ENCODE results near the gene KLF3.

The KLF3 gene

GRCh38 chr4:38728631-38729141 is 64.7 kb downstream of the KLF3 start:
- H3K27me3 ChIP-seq (ENCODE audit: control insufficient read depth, insufficient read depth, low read length) = peaks cover 24% of the 10 kb centered on the region; the same call in 1 of the 2 replicates
- H3K27ac ChIP-seq (ENCODE audit: low read depth, low read length) = no peak overlapping the region
- H3K4me1 ChIP-seq (ENCODE audit: control insufficient read depth, insufficient read depth, low read length) = peaks cover 8% of the 10 kb centered on the region; the same call in 1 of the 2 replicates
- no peak overlapping the region for H3K4me3 ChIP-seq (ENCODE audit: low read depth, low read length)
- H3K9ac ChIP-seq (ENCODE audit: low read length) = no peak overlapping the region
- H3K9me3 ChIP-seq (ENCODE audit: control insufficient read depth, insufficient read depth, low read depth, low read length) = peaks cover 8% of the 10 kb centered on the region; the same call in 1 of the 2 replicates
- H3K36me3 ChIP-seq (ENCODE audit: control insufficient read depth, insufficient read depth, low read length) = no peaks in the 10 kb centered on the region

- Histone ChIP-seq H3K4me3 (ENCODE audit: low read depth, low read length) (no peak overlapping the region), H3K36me3 (ENCODE audit: control insufficient read depth, insufficient read depth, low read length) (no peaks in the 10 kb centered on the region), H3K27ac (ENCODE audit: low read depth, low read length) (no peak overlapping the region), H3K9ac (ENCODE audit: low read length) (no peak overlapping the region), H3K27me3 (ENCODE audit: control insufficient read depth, insufficient read depth, low read length) (peaks cover 17% of the 10 kb centered on the region; the same call in 1 of the 2 replicates), H3K9me3 (ENCODE audit: control insufficient read depth, insufficient read depth, low read depth, low read length) (peaks cover 13% of the 10 kb centered on the region; the same call in 1 of the 2 replicates), H3K4me1 (ENCODE audit: control insufficient read depth, insufficient read depth, low read length) (0 out of 2 replicates have a peak, but pooled peaks cover 3% of the 10 kb centered on the region)
These were observed 66.5 kb downstream of the KLF3 start for GRCh38 chr4:38730493-38730829.

GRCh38 chr4:38730830-38731646 is 67.0 kb downstream of the KLF3 start:
- no peak overlapping the region for H3K27ac ChIP-seq (ENCODE audit: low read depth, low read length)
- H3K27me3 ChIP-seq (ENCODE audit: control insufficient read depth, insufficient read depth, low read length) = peaks cover 11% of the 10 kb centered on the region; the same call in 1 of the 2 replicates
- 0 out of 2 replicates have a peak, but pooled peaks cover 3% of the 10 kb centered on the region for H3K4me1 ChIP-seq (ENCODE audit: control insufficient read depth, insufficient read depth, low read length)
- peaks cover 13% of the 10 kb centered on the region; the same call in 1 of the 2 replicates for H3K9me3 ChIP-seq (ENCODE audit: control insufficient read depth, insufficient read depth, low read depth, low read length)
- no peak overlapping the region for H3K4me3 ChIP-seq (ENCODE audit: low read depth, low read length)
- no peaks in the 10 kb centered on the region for H3K36me3 ChIP-seq (ENCODE audit: control insufficient read depth, insufficient read depth, low read length)
- no peak overlapping the region for H3K9ac ChIP-seq (ENCODE audit: low read length)

GRCh38 chr4:38733663-38734062 is 69.7 kb downstream of the KLF3 start:
- Histone ChIP-seq H3K4me1 (ENCODE audit: control insufficient read depth, insufficient read depth, low read length) (0 out of 2 replicates have a peak, but pooled peaks cover 1% of the 10 kb centered on the region), H3K27me3 (ENCODE audit: control insufficient read depth, insufficient read depth, low read length) (no peaks in the 10 kb centered on the region), H3K36me3 (ENCODE audit: control insufficient read depth, insufficient read depth, low read length) (no peaks in the 10 kb centered on the region), H3K9me3 (ENCODE audit: control insufficient read depth, insufficient read depth, low read depth, low read length) (peaks cover 13% of the 10 kb centered on the region; the same call in 1 of the 2 replicates), H3K4me3 (ENCODE audit: low read depth, low read length) (no peak overlapping the region), H3K9ac (ENCODE audit: low read length) (no peak overlapping the region), H3K27ac (ENCODE audit: low read depth, low read length) (no peak overlapping the region)

GRCh38 chr4:38734446-38734845 is 70.4 kb downstream of the KLF3 start:
- Histone ChIP-seq H3K4me3 (ENCODE audit: low read depth, low read length) (no peak overlapping the region), H3K27ac (ENCODE audit: low read depth, low read length) (no peak overlapping the region), H3K36me3 (ENCODE audit: control insufficient read depth, insufficient read depth, low read length) (no peaks in the 10 kb centered on the region), H3K9me3 (ENCODE audit: control insufficient read depth, insufficient read depth, low read depth, low read length) (peaks cover 13% of the 10 kb centered on the region; the same call in 1 of the 2 replicates), H3K9ac (ENCODE audit: low read length) (no peak overlapping the region), H3K4me1 (ENCODE audit: control insufficient read depth, insufficient read depth, low read length) (no peaks in the 10 kb centered on the region), H3K27me3 (ENCODE audit: control insufficient read depth, insufficient read depth, low read length) (no peaks in the 10 kb centered on the region)

GRCh38 chr4:38734911-38735310 is 70.9 kb downstream of the KLF3 start:
- no peaks in the 10 kb centered on the region for H3K36me3 ChIP-seq (ENCODE audit: control insufficient read depth, insufficient read depth, low read length)

GRCh38 chr4:38735870-38736269 is 71.9 kb downstream of the KLF3 start:
- Histone ChIP-seq H3K9ac (ENCODE audit: low read length) (no peak overlapping the region), H3K4me3 (ENCODE audit: low read depth, low read length) (no peak overlapping the region), H3K36me3 (ENCODE audit: control insufficient read depth, insufficient read depth, low read length) (no peaks in the 10 kb centered on the region), H3K4me1 (ENCODE audit: control insufficient read depth, insufficient read depth, low read length) (no peaks in the 10 kb centered on the region), H3K27me3 (ENCODE audit: control insufficient read depth, insufficient read depth, low read length) (no peaks in the 10 kb centered on the region), H3K9me3 (ENCODE audit: control insufficient read depth, insufficient read depth, low read depth, low read length) (peaks cover 13% of the 10 kb centered on the region; the same call in 1 of the 2 replicates), H3K27ac (ENCODE audit: low read depth, low read length) (no peak overlapping the region)

More at GRCh38 chr4:38734911-38735310, 70.9 kb downstream of the KLF3 start:
- no peaks in the 10 kb centered on the region for H3K4me1 ChIP-seq (ENCODE audit: control insufficient read depth, insufficient read depth, low read length)
- no peak overlapping the region for H3K27ac ChIP-seq (ENCODE audit: low read depth, low read length)
- H3K9me3 ChIP-seq (ENCODE audit: control insufficient read depth, insufficient read depth, low read depth, low read length) = peaks cover 13% of the 10 kb centered on the region; the same call in 1 of the 2 replicates
- H3K9ac ChIP-seq (ENCODE audit: low read length) = no peak overlapping the region
- H3K27me3 ChIP-seq (ENCODE audit: control insufficient read depth, insufficient read depth, low read length) = no peaks in the 10 kb centered on the region
- H3K4me3 ChIP-seq (ENCODE audit: low read depth, low read length) = no peak overlapping the region

- 0 out of 2 replicates have a peak, but pooled peaks cover under 1% of the 10 kb centered on the region for H3K9me3 ChIP-seq (ENCODE audit: control insufficient read depth, insufficient read depth, low read depth, low read length)
- no peak overlapping the region for H3K9ac ChIP-seq (ENCODE audit: low read length)
- H3K27ac ChIP-seq (ENCODE audit: low read depth, low read length) = no peak overlapping the region
- H3K4me1 ChIP-seq (ENCODE audit: control insufficient read depth, insufficient read depth, low read length) = no peaks in the 10 kb centered on the region
- H3K4me3 ChIP-seq (ENCODE audit: low read depth, low read length) = no peak overlapping the region
- no peaks in the 10 kb centered on the region for H3K27me3 ChIP-seq (ENCODE audit: control insufficient read depth, insufficient read depth, low read length)
- H3K36me3 ChIP-seq (ENCODE audit: control insufficient read depth, insufficient read depth, low read length) = no peaks in the 10 kb centered on the region
These were observed 75.2 kb downstream of the KLF3 start for GRCh38 chr4:38738940-38739803.

- H3K9ac ChIP-seq (ENCODE audit: low read length) = no peak overlapping the region
- H3K4me3 ChIP-seq (ENCODE audit: low read depth, low read length) = no peak overlapping the region
- no peaks in the 10 kb centered on the region for H3K27me3 ChIP-seq (ENCODE audit: control insufficient read depth, insufficient read depth, low read length)
- no peaks in the 10 kb centered on the region for H3K36me3 ChIP-seq (ENCODE audit: control insufficient read depth, insufficient read depth, low read length)
- no peak overlapping the region for H3K27ac ChIP-seq (ENCODE audit: low read depth, low read length)
- H3K4me1 ChIP-seq (ENCODE audit: control insufficient read depth, insufficient read depth, low read length) = no peaks in the 10 kb centered on the region
- no peaks in the 10 kb centered on the region for H3K9me3 ChIP-seq (ENCODE audit: control insufficient read depth, insufficient read depth, low read depth, low read length)
These were observed 76.3 kb downstream of the KLF3 start for GRCh38 chr4:38740303-38740702.

GRCh38 chr4:38743866-38744265 is 79.9 kb downstream of the KLF3 start:
- Histone ChIP-seq H3K9me3 (ENCODE audit: control insufficient read depth, insufficient read depth, low read depth, low read length) (peaks cover 12% of the 10 kb centered on the region), H3K4me1 (ENCODE audit: control insufficient read depth, insufficient read depth, low read length) (no peaks in the 10 kb centered on the region), H3K27me3 (ENCODE audit: control insufficient read depth, insufficient read depth, low read length) (no peaks in the 10 kb centered on the region), H3K4me3 (ENCODE audit: low read depth, low read length) (no peak overlapping the region), H3K36me3 (ENCODE audit: control insufficient read depth, insufficient read depth, low read length) (no peaks in the 10 kb centered on the region), H3K9ac (ENCODE audit: low read length) (no peak overlapping the region), H3K27ac (ENCODE audit: low read depth, low read length) (no peak overlapping the region)

All from HUES6 (cell line).